LNCAP (cell line): ENCODE results near the gene C21orf91.

Source experiments
- TF ChIP-seq, protein P1 (sequence below): fragments of 450-650 bp; IDR thresholded peaks from 2 replicates; pipeline ENCODE4 v1.5.1; 2017; ENCODE audit warnings: mild to moderate bottlenecking

C21orf91 gene

DNA sequence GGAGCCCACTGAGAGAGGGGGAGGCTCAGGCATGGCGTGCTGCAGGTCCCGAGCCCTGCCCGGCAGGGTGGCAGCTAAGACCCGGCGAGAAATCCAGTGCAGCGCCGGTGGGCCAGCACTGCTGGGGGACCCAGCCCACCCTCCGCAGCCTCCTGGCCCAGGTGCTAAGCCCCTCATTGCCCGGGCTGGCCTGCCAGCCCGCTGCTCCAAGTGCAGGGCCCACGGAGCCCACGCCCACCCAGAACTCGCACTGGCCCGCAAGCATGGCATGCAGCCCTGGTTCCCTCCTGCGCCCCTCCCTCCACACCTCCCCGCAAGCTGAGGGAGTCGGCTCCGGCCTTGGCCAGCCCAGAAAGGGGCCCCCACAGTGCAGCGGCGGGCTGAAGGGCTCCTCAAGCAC is 61.5 kb downstream of the C21orf91 start:
- TF ChIP-seq, protein P1, sequence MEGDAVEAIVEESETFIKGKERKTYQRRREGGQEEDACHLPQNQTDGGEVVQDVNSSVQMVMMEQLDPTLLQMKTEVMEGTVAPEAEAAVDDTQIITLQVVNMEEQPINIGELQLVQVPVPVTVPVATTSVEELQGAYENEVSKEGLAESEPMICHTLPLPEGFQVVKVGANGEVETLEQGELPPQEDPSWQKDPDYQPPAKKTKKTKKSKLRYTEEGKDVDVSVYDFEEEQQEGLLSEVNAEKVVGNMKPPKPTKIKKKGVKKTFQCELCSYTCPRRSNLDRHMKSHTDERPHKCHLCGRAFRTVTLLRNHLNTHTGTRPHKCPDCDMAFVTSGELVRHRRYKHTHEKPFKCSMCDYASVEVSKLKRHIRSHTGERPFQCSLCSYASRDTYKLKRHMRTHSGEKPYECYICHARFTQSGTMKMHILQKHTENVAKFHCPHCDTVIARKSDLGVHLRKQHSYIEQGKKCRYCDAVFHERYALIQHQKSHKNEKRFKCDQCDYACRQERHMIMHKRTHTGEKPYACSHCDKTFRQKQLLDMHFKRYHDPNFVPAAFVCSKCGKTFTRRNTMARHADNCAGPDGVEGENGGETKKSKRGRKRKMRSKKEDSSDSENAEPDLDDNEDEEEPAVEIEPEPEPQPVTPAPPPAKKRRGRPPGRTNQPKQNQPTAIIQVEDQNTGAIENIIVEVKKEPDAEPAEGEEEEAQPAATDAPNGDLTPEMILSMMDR: no peak

DNA sequence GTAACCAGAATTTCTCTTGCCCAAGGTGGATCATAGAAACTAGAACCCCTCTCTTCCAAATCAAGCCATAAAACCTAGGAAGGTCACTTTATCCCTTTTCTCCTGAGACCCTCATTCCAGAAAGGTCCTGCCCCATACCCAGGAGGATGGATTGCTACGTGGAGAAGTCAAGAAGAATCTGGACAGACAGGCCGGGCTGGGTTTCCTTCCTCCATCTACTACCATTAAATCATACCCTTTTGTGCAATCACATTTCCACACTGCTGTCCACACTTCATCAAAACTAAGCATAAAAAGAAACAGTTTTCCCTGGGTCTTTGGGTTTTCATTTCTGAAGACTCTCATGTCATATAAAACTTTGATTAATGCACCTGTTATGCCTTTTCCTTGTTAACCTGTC is 65.4 kb downstream of the C21orf91 start:
- TF ChIP-seq, protein P1: no peak

DNA sequence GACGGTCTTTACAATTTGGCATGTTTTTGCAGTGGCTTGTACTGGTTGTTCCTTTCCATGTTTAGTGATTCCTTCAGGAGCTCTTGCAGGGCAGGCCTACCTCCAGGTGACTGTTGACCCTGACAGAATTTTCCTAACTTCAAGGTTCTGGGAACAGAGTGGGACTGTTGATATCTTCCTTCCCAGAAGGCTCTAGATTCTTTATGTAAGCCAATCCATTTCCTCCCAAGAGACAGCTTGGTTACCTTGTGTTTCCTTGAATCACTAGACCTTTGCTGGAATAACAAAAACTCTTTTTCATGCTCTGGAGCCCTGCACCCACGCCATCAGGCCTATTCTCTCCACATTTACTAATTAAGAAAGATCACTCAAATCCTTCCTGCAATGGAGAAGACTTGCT is 67.0 kb downstream of the C21orf91 start:
- TF ChIP-seq, protein P1: no peak

DNA sequence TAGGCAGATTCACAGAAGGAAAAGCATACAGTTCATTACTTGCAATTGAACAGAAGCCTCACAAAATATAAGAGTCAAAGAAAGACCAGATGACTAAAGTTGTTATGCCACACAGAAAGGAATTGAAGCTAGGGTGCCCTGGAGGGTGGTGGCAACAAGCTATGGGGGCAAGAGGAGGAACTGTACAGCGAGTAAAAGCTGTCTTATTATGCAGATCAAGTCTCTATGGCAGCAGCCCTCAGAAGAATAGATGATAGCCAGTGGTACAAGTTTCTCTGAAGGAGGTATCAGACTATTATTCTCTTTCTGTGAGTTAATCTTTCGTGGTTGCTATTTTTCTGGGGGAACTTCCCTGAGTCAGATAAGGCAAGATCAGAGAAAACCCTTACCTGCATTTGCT is 72.2 kb downstream of the C21orf91 start:
- TF ChIP-seq, protein P1: no peak

DNA sequence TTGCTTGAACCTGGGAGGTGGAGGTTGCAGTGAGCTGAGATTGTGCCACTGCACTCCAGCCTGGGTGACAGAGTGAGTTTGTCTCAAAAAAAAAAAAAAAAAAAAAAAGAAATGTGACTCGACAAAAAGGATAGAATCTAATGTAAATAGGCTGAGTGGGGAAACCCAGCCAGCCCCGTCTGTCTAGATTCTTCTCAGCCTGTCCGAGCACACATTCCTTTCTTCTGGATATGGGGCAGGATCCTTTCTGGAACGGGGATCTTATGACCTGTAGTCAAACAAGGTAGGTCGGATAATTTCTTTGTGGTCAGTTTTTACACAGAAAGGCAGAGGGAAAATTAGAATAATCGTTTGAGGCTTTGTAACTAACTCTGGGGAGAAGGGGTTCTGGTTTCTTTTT is 74.1 kb downstream of the C21orf91 start:
- TF ChIP-seq, protein P1: no peak

DNA sequence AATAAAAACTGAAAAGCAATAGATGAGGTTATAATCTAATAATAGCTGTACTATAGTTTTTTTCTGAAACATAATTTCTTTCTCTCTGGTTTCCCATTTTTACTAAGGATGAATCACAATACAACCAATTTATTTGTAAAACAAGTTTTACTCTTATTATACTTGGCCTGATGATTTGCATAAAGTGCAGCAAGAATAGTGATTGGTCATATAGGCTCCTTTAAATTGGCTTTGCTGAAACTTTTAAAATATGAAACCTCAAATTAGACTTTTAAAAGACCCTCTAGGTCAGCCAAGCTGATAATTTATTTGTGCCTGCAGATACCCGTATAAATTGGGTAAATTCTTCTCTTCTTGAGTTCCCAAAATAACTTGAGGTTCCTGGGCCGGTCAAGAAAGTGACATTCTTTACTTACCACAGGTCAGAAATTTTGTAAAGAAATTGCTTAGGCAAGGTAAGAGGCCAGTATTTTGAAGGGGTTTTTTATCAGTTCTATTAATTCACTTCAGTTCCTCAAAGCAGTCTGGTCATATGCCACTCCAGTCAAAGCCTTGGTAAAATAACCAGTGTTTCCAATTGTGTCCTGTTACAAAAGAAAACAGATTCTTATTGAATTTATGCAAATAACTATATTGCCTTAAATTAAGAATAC is 76.1 kb downstream of the C21orf91 start:
- TF ChIP-seq, protein P1: no peak

DNA sequence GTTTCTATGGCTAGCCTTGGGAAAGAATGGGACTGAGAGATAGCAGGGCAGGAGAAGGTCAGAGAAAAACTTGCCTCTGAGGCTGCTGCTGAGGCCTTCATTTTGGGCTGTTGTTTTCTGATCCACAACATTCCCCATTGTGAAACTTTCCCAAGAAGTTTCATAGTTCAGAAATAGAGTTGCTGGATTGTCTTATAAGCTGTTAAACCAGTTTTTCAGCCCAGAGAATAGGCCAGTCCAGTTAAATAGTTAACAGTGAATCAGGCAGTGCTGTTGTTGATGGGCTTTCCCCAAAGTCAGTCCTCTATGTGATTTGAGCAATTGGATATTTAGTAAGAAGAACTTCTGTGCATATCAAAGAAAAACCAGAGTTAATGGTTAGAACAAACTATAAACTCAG is 77.0 kb downstream of the C21orf91 start:
- TF ChIP-seq, protein P1: no peak
